GM13976 (cell line): ENCODE measurements around the gene MED13.
"Not testable (repeated sequence)": the region's sequence is repeated elsewhere in the genome, so short reads cannot be mapped to it uniquely, and the experiment has no call there.

ENCODE experiments used
- DNase-seq: peaks from one replicate; pipeline ENCODE4 v3.0.0; 2012; ENCODE audit warnings: low spot score
- CTCF ChIP-seq: IDR thresholded peaks from 2 replicates; pipeline ENCODE4 v1.5.1; 2012; ENCODE audit warnings: borderline replicate concordance, mild to moderate bottlenecking; ENCODE audit not compliant: insufficient read depth; ENCODE audit errors: extremely low read depth, missing control alignments, control extremely low read depth
- in situ Hi-C: fragments of 300-500 bp; cut with MboI; formaldehyde crosslinking; loops from one replicate; pipeline ENCODE4 v1.12.0; 2022; ENCODE audit warnings: low sequenced_read_pairs, mixed read lengths, inconsistent platforms; ENCODE audit not compliant: unreplicated experiment

MED13 gene

GRCh38 chr17:62083651-62084050 lies 18.6 kb upstream of the MED13 start:
- DNase-seq, result no peak
- no peak for TF ChIP-seq CTCF
- in situ Hi-C loops, result no loop called here

- DNase-seq, result no peak
- TF ChIP-seq CTCF, result no peak
- in situ Hi-C loops, result no loop called here
Observed at GRCh38 chr17:62080647-62081046, 15.6 kb upstream of the MED13 start.

GRCh38 chr17:62078009-62078408 lies 12.9 kb upstream of the MED13 start:
- no peak for TF ChIP-seq CTCF
- DNase-seq, result no peak
- in situ Hi-C loops, result no loop called here

- no peak for DNase-seq
- no peak for TF ChIP-seq CTCF
- in situ Hi-C loops, result no loop called here
Observed at GRCh38 chr17:62076864-62077788, 12.0 kb upstream of the MED13 start.

GRCh38 chr17:62075308-62075815 lies 10.3 kb upstream of the MED13 start:
- in situ Hi-C loops, result no loop called here
- TF ChIP-seq CTCF, result no peak
- no peak for DNase-seq

- DNase-seq, result no peak
- TF ChIP-seq CTCF, result no peak
- in situ Hi-C loops, result no loop called here
Observed at GRCh38 chr17:62073993-62074392, 8.9 kb upstream of the MED13 start.

GRCh38 chr17:62072855-62073254 lies 7.8 kb upstream of the MED13 start:
- DNase-seq, in situ Hi-C loops: not testable (repeated sequence)
